ENCODE measurements around the gene ZNF212. TPM values are rescaled to one million over a fixed set of nuclear protein-coding genes. Genes with fewer than 3 reads are reported as not detected.

The ZNF212 gene
- total and polyA plus RNA-seq, 2 donors (not counting 3 experiments of a cell fraction or from before 2014, with no cell fraction given) = 3.6 to 9.0 TPM

GRCh38 chr7:149194799-149195179 lies 44.7 kb upstream of the ZNF212 start:
- POLR2A ChIA-PET = no interaction called here
- FAIRE-seq = no peak
- intact Hi-C loops (cut with micrococcal nuclease) (loop anchor here (1.0 to 10.0 kb wide), 7 partner anchors 45 to 430 kb away; partner anchors contain the start of genes PDIA4, ZNF212, ZNF398 and ZNF425), dilution Hi-C loops (cut with MboI; ENCODE audit: extremely low pct_ligation_motif_present, low sequenced_read_pairs) (no loop called here)
- Histone ChIP-seq H3K4me2 (ENCODE audit: insufficient read depth, low read length) (peak overlapping the region; percentile 79), H3K9me1 (replicated peaks; ENCODE audit: control insufficient read depth, extremely low read depth, insufficient read depth, low read length) (no peaks in the 10 kb centered on the region), H3K27ac (ENCODE audit: insufficient read depth, low read depth, low read length) (no peak overlapping the region), H3K36me3 (ENCODE audit: control insufficient read depth in 2 of 2, extremely low read depth in 1 of 2, insufficient read depth in 2 of 2, low read length in 2 of 2) (peaks cover 0 to 10% of the 10 kb centered on the region in 2 experiments), H3K27me3 (ENCODE audit: control insufficient read depth in 2 of 2, insufficient read depth in 2 of 2, low read length in 2 of 2) (peaks cover 0 to 3% of the 10 kb centered on the region in 2 experiments), H2AFZ (ENCODE audit: low read depth, low read length) (peak overlapping the region; percentile 90), H3K9me3 (replicated peaks; ENCODE audit: control insufficient read depth, insufficient read depth, low read length) (no peaks in the 10 kb centered on the region), H3K9ac (replicated peaks; ENCODE audit: extremely low read depth, insufficient read depth, low read length) (peak overlapping the region; percentile 84), H3K79me2 (ENCODE audit: control insufficient read depth, insufficient read depth, low read length) (peaks cover 29% of the 10 kb centered on the region), H3K4me1 (ENCODE audit: control insufficient read depth, extremely low read depth, insufficient read depth, low read length) (peaks cover 21% of the 10 kb centered on the region), H4K20me1 (replicated peaks; ENCODE audit: control insufficient read depth, extremely low read depth, insufficient read depth, low read length) (no peaks in the 10 kb centered on the region), H3K4me3 (replicated peaks in 1 of 3; ENCODE audit: insufficient read depth in 1 of 3, low read depth in 1 of 3, low read length in 3 of 3) (peak overlapping the region; percentile 70 to 83 (median 78))
- CTCF ChIA-PET = interaction anchor here (1.0 to 2.3 kb wide), 15 partner anchors 9 to 430 kb away, joined by 3 to 21 read pairs (median 5); partner anchors contain the start of genes ZNF398 and ZNF783
- TF ChIP-seq, protein P1, sequence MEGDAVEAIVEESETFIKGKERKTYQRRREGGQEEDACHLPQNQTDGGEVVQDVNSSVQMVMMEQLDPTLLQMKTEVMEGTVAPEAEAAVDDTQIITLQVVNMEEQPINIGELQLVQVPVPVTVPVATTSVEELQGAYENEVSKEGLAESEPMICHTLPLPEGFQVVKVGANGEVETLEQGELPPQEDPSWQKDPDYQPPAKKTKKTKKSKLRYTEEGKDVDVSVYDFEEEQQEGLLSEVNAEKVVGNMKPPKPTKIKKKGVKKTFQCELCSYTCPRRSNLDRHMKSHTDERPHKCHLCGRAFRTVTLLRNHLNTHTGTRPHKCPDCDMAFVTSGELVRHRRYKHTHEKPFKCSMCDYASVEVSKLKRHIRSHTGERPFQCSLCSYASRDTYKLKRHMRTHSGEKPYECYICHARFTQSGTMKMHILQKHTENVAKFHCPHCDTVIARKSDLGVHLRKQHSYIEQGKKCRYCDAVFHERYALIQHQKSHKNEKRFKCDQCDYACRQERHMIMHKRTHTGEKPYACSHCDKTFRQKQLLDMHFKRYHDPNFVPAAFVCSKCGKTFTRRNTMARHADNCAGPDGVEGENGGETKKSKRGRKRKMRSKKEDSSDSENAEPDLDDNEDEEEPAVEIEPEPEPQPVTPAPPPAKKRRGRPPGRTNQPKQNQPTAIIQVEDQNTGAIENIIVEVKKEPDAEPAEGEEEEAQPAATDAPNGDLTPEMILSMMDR (IDR thresholded peaks at IDR 0.05; ENCODE audit: extremely low read depth in 1 of 2, insufficient read depth in 1 of 2, low read depth in 1 of 2, low read length in 2 of 2) = no peak
- DNase-seq (ENCODE audit: low read depth, low spot score) = no peak
- no TSS peak for BruUV-seq (replicated peaks)

- dilution Hi-C loops (cut with MboI; ENCODE audit: extremely low pct_ligation_motif_present, low sequenced_read_pairs) (no loop called here), intact Hi-C loops (cut with micrococcal nuclease) (loop anchor here (1.0 to 10.0 kb wide), 7 partner anchors 44 to 429 kb away; partner anchors contain the start of genes PDIA4, ZNF212, ZNF398 and ZNF425)
- Histone ChIP-seq H3K4me2 (ENCODE audit: insufficient read depth, low read length) (peak within 1 kb of the TSS; percentile 79), H3K36me3 (ENCODE audit: control insufficient read depth in 2 of 2, extremely low read depth in 1 of 2, insufficient read depth in 2 of 2, low read length in 2 of 2) (peaks cover 4 to 13% of the 10 kb centered on the region in 2 experiments), H3K27me3 (ENCODE audit: control insufficient read depth in 2 of 2, insufficient read depth in 2 of 2, low read length in 2 of 2) (peaks cover 0 to 2% of the 10 kb centered on the region in 2 experiments), H3K9me3 (replicated peaks; ENCODE audit: control insufficient read depth, insufficient read depth, low read length) (no peaks in the 10 kb centered on the region), H3K9ac (replicated peaks; ENCODE audit: extremely low read depth, insufficient read depth, low read length) (peak within 1 kb of the TSS; percentile 84), H4K20me1 (replicated peaks; ENCODE audit: control insufficient read depth, extremely low read depth, insufficient read depth, low read length) (no peaks in the 10 kb centered on the region), H2AFZ (ENCODE audit: low read depth, low read length) (peak within 1 kb of the TSS; percentile 90), H3K79me2 (ENCODE audit: control insufficient read depth, insufficient read depth, low read length) (peaks cover 34% of the 10 kb centered on the region), H3K4me1 (ENCODE audit: control insufficient read depth, extremely low read depth, insufficient read depth, low read length) (peaks cover 25% of the 10 kb centered on the region), H3K9me1 (replicated peaks; ENCODE audit: control insufficient read depth, extremely low read depth, insufficient read depth, low read length) (no peaks in the 10 kb centered on the region), H3K27ac (ENCODE audit: insufficient read depth, low read depth, low read length) (peak within 1 kb of the TSS; percentile 61), H3K4me3 (replicated peaks in 1 of 3; ENCODE audit: insufficient read depth in 1 of 3, low read depth in 1 of 3, low read length in 3 of 3) (peak within 1 kb of the TSS; percentile 70 to 83 (median 78))
- FAIRE-seq (peak; percentile 92), DNase-seq (ENCODE audit: low read depth, low spot score) (peak; percentile 91)
- ChIA-PET POLR2A (interaction anchor here (1.0 kb wide), 1 partner anchor 130 kb away, joined by 3 read pairs; no protein-coding TSS in a partner anchor), CTCF (interaction anchor here (0.7 to 2.3 kb wide), 21 partner anchors 7 to 429 kb away, joined by 3 to 21 read pairs (median 5); partner anchors contain the start of genes ZNF398 and ZNF783)
- no TSS peak for BruUV-seq (replicated peaks)
- TF ChIP-seq FOS (IDR thresholded peaks at IDR 0.05; ENCODE audit: borderline replicate concordance, insufficient read depth, low read length) (no peak), POLR2A (IDR thresholded peaks at IDR 0.05; ENCODE audit: low read depth, low read length) (peak; percentile 90), POLR2AphosphoS5 (IDR thresholded peaks at IDR 0.05; ENCODE audit: insufficient read depth, low read depth, low read length) (peak; percentile 60)
- TF ChIP-seq, protein P1 (IDR thresholded peaks at IDR 0.05; ENCODE audit: extremely low read depth in 1 of 2, insufficient read depth in 1 of 2, low read depth in 1 of 2, low read length in 2 of 2) = peak; percentile 75 to 79
- TF ChIP-seq, protein P2, sequence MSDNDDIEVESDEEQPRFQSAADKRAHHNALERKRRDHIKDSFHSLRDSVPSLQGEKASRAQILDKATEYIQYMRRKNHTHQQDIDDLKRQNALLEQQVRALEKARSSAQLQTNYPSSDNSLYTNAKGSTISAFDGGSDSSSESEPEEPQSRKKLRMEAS (IDR thresholded peaks at IDR 0.05; ENCODE audit: insufficient read depth, insufficient read length) = no peak
Observed at GRCh38 chr7:149195180-149196150, 44.0 kb upstream of the ZNF212 start, which contains the start of gene ZNF282. Gene ZNF282 (plus strand): TSS chr7:149195546. CDS start chr7:149195590, 44 bp downstream.
